ENCODE measurements around the gene CFAP77.

CFAP77 gene

DNA sequence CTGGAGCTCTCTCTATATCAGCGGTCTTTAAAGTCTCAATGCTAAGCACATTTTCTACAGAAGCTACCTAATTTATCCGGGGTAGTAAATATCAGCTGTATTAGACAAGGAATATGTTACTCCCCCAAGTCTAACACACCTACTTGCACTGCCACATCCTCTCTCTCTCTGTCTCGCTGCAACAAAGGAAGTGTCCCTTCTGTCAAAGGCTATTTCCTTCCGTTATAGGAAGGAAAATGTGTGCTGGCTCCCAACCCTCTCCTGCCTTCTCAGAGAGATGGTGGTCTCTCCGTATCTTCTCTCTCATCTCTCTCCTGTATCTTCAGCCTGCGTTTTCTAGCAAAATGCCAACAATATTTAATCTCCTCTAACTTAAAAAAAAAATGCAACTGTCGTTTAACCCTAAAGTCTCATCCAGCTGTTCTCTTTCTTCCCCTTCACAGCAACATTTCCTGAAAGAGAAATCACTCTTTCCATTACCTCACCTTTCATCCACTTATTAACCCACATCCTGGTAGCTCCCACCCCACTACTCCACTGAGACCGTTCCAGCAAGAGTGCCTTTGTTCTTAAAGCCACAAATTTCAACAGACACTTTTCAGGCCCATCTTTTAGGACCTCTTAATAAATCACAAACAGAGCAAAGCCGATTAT lies 5.7 kb upstream of the CFAP77 start:
- H3K27me3 Mint-ChIP-seq (ENCODE audit: low read depth): peaks cover 22% of the 10 kb centered on the region
- peaks cover 38% of the 10 kb centered on the region for H3K4me1 Mint-ChIP-seq
- H3K27ac Mint-ChIP-seq: peak overlapping the region; percentile 17 to 51 (median 49)
- TF ChIP-seq, protein P1, sequence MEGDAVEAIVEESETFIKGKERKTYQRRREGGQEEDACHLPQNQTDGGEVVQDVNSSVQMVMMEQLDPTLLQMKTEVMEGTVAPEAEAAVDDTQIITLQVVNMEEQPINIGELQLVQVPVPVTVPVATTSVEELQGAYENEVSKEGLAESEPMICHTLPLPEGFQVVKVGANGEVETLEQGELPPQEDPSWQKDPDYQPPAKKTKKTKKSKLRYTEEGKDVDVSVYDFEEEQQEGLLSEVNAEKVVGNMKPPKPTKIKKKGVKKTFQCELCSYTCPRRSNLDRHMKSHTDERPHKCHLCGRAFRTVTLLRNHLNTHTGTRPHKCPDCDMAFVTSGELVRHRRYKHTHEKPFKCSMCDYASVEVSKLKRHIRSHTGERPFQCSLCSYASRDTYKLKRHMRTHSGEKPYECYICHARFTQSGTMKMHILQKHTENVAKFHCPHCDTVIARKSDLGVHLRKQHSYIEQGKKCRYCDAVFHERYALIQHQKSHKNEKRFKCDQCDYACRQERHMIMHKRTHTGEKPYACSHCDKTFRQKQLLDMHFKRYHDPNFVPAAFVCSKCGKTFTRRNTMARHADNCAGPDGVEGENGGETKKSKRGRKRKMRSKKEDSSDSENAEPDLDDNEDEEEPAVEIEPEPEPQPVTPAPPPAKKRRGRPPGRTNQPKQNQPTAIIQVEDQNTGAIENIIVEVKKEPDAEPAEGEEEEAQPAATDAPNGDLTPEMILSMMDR (IDR thresholded peaks at IDR 0.05; ENCODE audit: unreplicated experiment in 3 of 3): no peak
- H3K9me3 Mint-ChIP-seq: no peaks in the 10 kb centered on the region
- H3K4me3 Mint-ChIP-seq: peak overlapping the region; percentile 73 to 92 (median 87)
- H3K36me3 Mint-ChIP-seq (ENCODE audit: low read depth): peaks cover 41% of the 10 kb centered on the region

GRCh38 chr9:132406554-132407122 lies 3.4 kb upstream of the CFAP77 start, which contains the start of gene TTF1:
Gene TTF1 (minus strand): TSS chr9:132406840. CDS start chr9:132402821, 4,019 bp downstream.
- H3K36me3 Mint-ChIP-seq (ENCODE audit: low read depth): peaks cover 21% of the 10 kb centered on the region
- peaks cover 42% of the 10 kb centered on the region for H3K27me3 Mint-ChIP-seq (ENCODE audit: low read depth)
- TF ChIP-seq, protein P1 (IDR thresholded peaks at IDR 0.05; ENCODE audit: unreplicated experiment in 3 of 3): no peak
- H3K27ac Mint-ChIP-seq: peak within 1 kb of the TSS; percentile 36 to 81 (median 39)
- peaks cover 35% of the 10 kb centered on the region for H3K4me1 Mint-ChIP-seq
- no peaks in the 10 kb centered on the region for H3K9me3 Mint-ChIP-seq
- peak within 1 kb of the TSS; percentile 87 to 92 (median 90) for H3K4me3 Mint-ChIP-seq

- peaks cover 47% of the 10 kb centered on the region for H3K27me3 Mint-ChIP-seq (ENCODE audit: low read depth)
Measured at GRCh38 chr9:132407196-132407595, 2.8 kb upstream of the CFAP77 start.

GRCh38 chr9:132408521-132408920 lies 1.5 kb upstream of the CFAP77 start:
- Mint-ChIP-seq H3K4me3 (peak overlapping the region; percentile 31 to 92 (median 58)), H3K27ac (no peak overlapping the region), H3K27me3 (ENCODE audit: low read depth) (peaks cover 61% of the 10 kb centered on the region), H3K9me3 (no peaks in the 10 kb centered on the region), H3K4me1 (peaks cover 30% of the 10 kb centered on the region), H3K36me3 (ENCODE audit: low read depth) (peaks cover 8% of the 10 kb centered on the region)
- TF ChIP-seq, protein P1 (IDR thresholded peaks at IDR 0.05; ENCODE audit: unreplicated experiment in 3 of 3): no peak

More at GRCh38 chr9:132407196-132407595, 2.8 kb upstream of the CFAP77 start:
- peaks cover 31% of the 10 kb centered on the region for H3K4me1 Mint-ChIP-seq
- peak overlapping the region; percentile 87 to 92 (median 90) for H3K4me3 Mint-ChIP-seq
- peak overlapping the region in 1 of 3 experiments; percentile 39 for H3K27ac Mint-ChIP-seq
- H3K36me3 Mint-ChIP-seq (ENCODE audit: low read depth): peaks cover 16% of the 10 kb centered on the region
- TF ChIP-seq, protein P1 (IDR thresholded peaks at IDR 0.05; ENCODE audit: unreplicated experiment in 3 of 3): no peak
- no peaks in the 10 kb centered on the region for H3K9me3 Mint-ChIP-seq

DNA sequence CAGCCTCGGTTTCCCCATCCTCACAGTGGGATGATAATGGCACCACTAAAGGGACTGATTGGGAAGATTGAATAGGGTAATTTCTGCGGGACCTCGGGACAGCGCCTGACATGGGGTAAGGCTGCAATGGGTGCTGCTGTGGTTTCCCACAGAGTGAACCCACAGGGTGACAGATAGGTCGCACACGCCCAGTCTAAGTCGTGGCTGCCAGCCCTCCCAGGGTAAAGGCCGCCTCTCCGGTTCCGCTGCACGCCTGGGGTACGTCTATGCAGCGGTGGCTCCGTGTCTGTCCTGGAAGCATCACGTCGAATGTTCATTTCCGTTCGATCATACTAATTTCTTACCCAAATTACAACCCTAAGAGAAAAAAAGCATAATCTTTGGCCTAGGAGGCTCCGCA lies 631 bp downstream of the CFAP77 start:
- Mint-ChIP-seq H3K27ac (no peak overlapping the region), H3K4me1 (peaks cover 11% of the 10 kb centered on the region), H3K36me3 (ENCODE audit: low read depth) (no peaks in the 10 kb centered on the region), H3K9me3 (no peaks in the 10 kb centered on the region), H3K27me3 (ENCODE audit: low read depth) (peaks cover 82% of the 10 kb centered on the region), H3K4me3 (peak overlapping the region; percentile 73 to 80 (median 77))
- TF ChIP-seq, protein P1 (IDR thresholded peaks at IDR 0.05; ENCODE audit: unreplicated experiment in 3 of 3): no peak
